ENCODE measurements around the gene GALNTL6. TPM values are rescaled to one million over a fixed set of nuclear protein-coding genes. Genes with fewer than 3 reads are reported as not detected.

GALNTL6 gene
- total and polyA plus RNA-seq, 2 of the 4 experiments (the other 2 are of a cell fraction), result under 0.01 TPM; not detected in 1

GRCh38 chr4:172758586-172759340 lies 945.6 kb downstream of the GALNTL6 start:
- Histone ChIP-seq H3K56ac (ENCODE audit: extremely low read depth, insufficient read depth, low read length) (peak overlapping the region; percentile 43; the same call in 1 of the 2 replicates), H4K8ac (ENCODE audit: low read depth in 2 of 2, low read length in 2 of 2) (peak overlapping the region in 1 of 2 experiments; percentile 69; a peak in 2 of 4 replicates), H2BK20ac (ENCODE audit: low read depth, low read length) (peak overlapping the region; percentile 83), H4K5ac (ENCODE audit: low read depth, low read length) (peak overlapping the region; percentile 81; the same call in 1 of the 2 replicates), H3K79me1 (ENCODE audit: low read depth in 1 of 2, low read length in 2 of 2) (no peaks in the 10 kb centered on the region), H3K18ac (ENCODE audit: low read depth, low read length) (peak overlapping the region; percentile 100), H3K36me3 (ENCODE audit: control insufficient read depth, insufficient read depth, low read length) (no peaks in the 10 kb centered on the region), H4K20me1 (ENCODE audit: insufficient read depth, low read length) (no peaks in the 10 kb centered on the region), H3K4me3 (ENCODE audit: insufficient read depth, low read depth, low read length) (no peak overlapping the region), H3K23ac (ENCODE audit: low read depth, low read length) (peak overlapping the region; percentile 53; the same call in 1 of the 2 replicates), H3K27ac (ENCODE audit: insufficient read depth, low read length) (no peak overlapping the region), H3K4ac (ENCODE audit: low read depth, low read length) (peak overlapping the region; percentile 96), H3K4me2 (ENCODE audit: low read depth, low read length) (no peak overlapping the region; the same call in 1 of the 2 replicates), H2BK5ac (ENCODE audit: low read depth, low read length, poor library complexity, severe bottlenecking) (peak overlapping the region; percentile 66), H4K91ac (ENCODE audit: insufficient read depth, low read depth, low read length) (peak overlapping the region; percentile 81), H3K9ac (ENCODE audit: low read depth, low read length) (no peak overlapping the region), H2AFZ (replicated peaks; ENCODE audit: low read length, poor library complexity) (no peak overlapping the region), H2BK120ac (ENCODE audit: low read depth, low read length) (peak overlapping the region; percentile 94), H3K9me1 (ENCODE audit: insufficient read depth, low read length) (peaks cover 6% of the 10 kb centered on the region; the same call in 1 of the 2 replicates), H3K14ac (replicated peaks; ENCODE audit: low read depth, low read length) (peak overlapping the region; percentile 81), H2AK5ac (ENCODE audit: low read depth, low read length) (peak overlapping the region; percentile 41; the same call in 1 of the 2 replicates), H3K4me1 (ENCODE audit: control insufficient read depth, insufficient read depth, low read length) (peaks cover 8% of the 10 kb centered on the region), H2BK15ac (ENCODE audit: low read depth, low read length) (peak overlapping the region; percentile 26; the same call in 1 of the 3 replicates), H3K27me3 (ENCODE audit: control insufficient read depth, insufficient read depth, low read length) (no peaks in the 10 kb centered on the region), H2AK9ac (replicated peaks; ENCODE audit: low read depth, low read length, poor library complexity) (peak overlapping the region; percentile 62), H3K9me3 (ENCODE audit: control insufficient read depth, insufficient read depth, low read length) (0 out of 2 replicates have a peak, but pooled peaks cover 2% of the 10 kb centered on the region)
- no CpG with 5 or more reads among the region's 2 CpGs for WGBS, 2 experiments (ENCODE audit: extremely low coverage in 2 of 2, insufficient read length in 1 of 2)
- DNase-seq, result peak; percentile 89
- POLR2A ChIA-PET (ENCODE audit: unreplicated experiment), result no interaction called here
- no TSS peak for BruUV-seq (replicated peaks)
- dilution Hi-C loops (cut with HindIII; ENCODE audit: low sequenced_read_pairs, unreplicated experiment) (no loop called here), intact Hi-C loops (cut with micrococcal nuclease) (no loop called here), in situ Hi-C loops (cut with MboI; ENCODE audit: low sequenced_read_pairs) (no loop called here)
- TF ChIP-seq BHLHE40 (IDR thresholded peaks at IDR 0.05; ENCODE audit: low read depth, low read length) (0 out of 2 replicates have a peak, but pooled peaks have one; percentile 15), MXI1 (IDR thresholded peaks at IDR 0.05; ENCODE audit: borderline replicate concordance, low read depth, low read length) (no peak), FOS (IDR thresholded peaks at IDR 0.05; ENCODE audit: low read depth, low read length) (peak; percentile 77), CEBPB (IDR thresholded peaks at IDR 0.05; ENCODE audit: low read depth, low read length) (0 out of 2 replicates have a peak, but pooled peaks have one; percentile 35)
- ATAC-seq (ENCODE audit: low read depth), result peak; percentile 97
- CTCF ChIA-PET, result no interaction called here
